Germinal center (tissue), 1 donor: Measurements from ENCODE around the gene PAK1IP1.
"Not testable (repeated sequence)": the region's sequence is repeated elsewhere in the genome, so short reads cannot be mapped to it uniquely, and the experiment has no call there.

Experiments
- DNase-seq: peaks from one replicate; pipeline ENCODE4 v3.0.0; 2012; ENCODE audit warnings: mixed read lengths, low spot score

The PAK1IP1 gene

GRCh38 chr6:10692965-10693538 lies 1.7 kb upstream of the PAK1IP1 start:
- DNase-seq: no peak

GRCh38 chr6:10695086-10695657 lies 400 bp downstream of the PAK1IP1 start:
- peak; percentile 11 for DNase-seq

GRCh38 chr6:10696655-10697054 lies 1.9 kb downstream of the PAK1IP1 start:
- no peak for DNase-seq

- DNase-seq: no peak
Measured at GRCh38 chr6:10713962-10714361, 19.2 kb downstream of the PAK1IP1 start.

GRCh38 chr6:10719296-10719963 lies 24.7 kb downstream of the PAK1IP1 start:
- DNase-seq: no peak

- DNase-seq: no peak
Measured at GRCh38 chr6:10719964-10720264, 25.1 kb downstream of the PAK1IP1 start.

GRCh38 chr6:10720265-10720959 lies 25.6 kb downstream of the PAK1IP1 start:
- peak; percentile 27 for DNase-seq

GRCh38 chr6:10720960-10721849 lies 26.4 kb downstream of the PAK1IP1 start:
- DNase-seq: not testable (repeated sequence)

GRCh38 chr6:10721850-10722569 lies 27.2 kb downstream of the PAK1IP1 start:
- DNase-seq: no peak

GRCh38 chr6:10722570-10722819 lies 27.7 kb downstream of the PAK1IP1 start:
- DNase-seq: no peak

- DNase-seq: peak; percentile 93
Measured at GRCh38 chr6:10722820-10723566, 28.2 kb downstream of the PAK1IP1 start, which contains the start of gene TMEM14C. Gene TMEM14C (plus strand): TSS chr6:10723070. CDS start chr6:10724614, 1,544 bp downstream.

- DNase-seq: no peak
Measured at GRCh38 chr6:10723567-10723881, 28.8 kb downstream of the PAK1IP1 start.

- no peak for DNase-seq
Measured at GRCh38 chr6:10725044-10725443, 30.3 kb downstream of the PAK1IP1 start.

GRCh38 chr6:10725716-10726115 lies 30.9 kb downstream of the PAK1IP1 start:
- DNase-seq: no peak

- no peak for DNase-seq
Measured at GRCh38 chr6:10730254-10730653, 35.5 kb downstream of the PAK1IP1 start.

- no peak for DNase-seq
Measured at GRCh38 chr6:10733151-10733715, 38.5 kb downstream of the PAK1IP1 start.

GRCh38 chr6:10733863-10734262 lies 39.1 kb downstream of the PAK1IP1 start:
- no peak for DNase-seq

- DNase-seq: no peak
Measured at GRCh38 chr6:10736731-10737130, 42.0 kb downstream of the PAK1IP1 start.

- DNase-seq: no peak
Measured at GRCh38 chr6:10740061-10740460, 45.3 kb downstream of the PAK1IP1 start.

- not testable (repeated sequence) for DNase-seq
Measured at GRCh38 chr6:10741643-10742042, 46.9 kb downstream of the PAK1IP1 start.

- no peak for DNase-seq
Measured at GRCh38 chr6:10742251-10742650, 47.5 kb downstream of the PAK1IP1 start.
